GM12878 (cell line): ENCODE results near the gene VMP1. TPM values are rescaled to one million over a fixed set of nuclear protein-coding genes. Genes with fewer than 3 reads are reported as not detected.

Experiments used
- ATF7 ChIP-seq: fragments of 450-650 bp; IDR thresholded peaks from 2 replicates; pipeline ENCODE4 v1.6.1; 2016; ENCODE audit warnings: low read depth, mild to moderate bottlenecking
- BCL11A ChIP-seq: IDR thresholded peaks from 2 replicates; pipeline ENCODE4 v1.6.1; 2011; ENCODE audit warnings: low read depth, low read length
- BHLHE40 ChIP-seq, 2 experiments: fragments of 450-650 bp in 1 of 2; IDR thresholded peaks; 2 replicates each; pipeline ENCODE4 v1.6.1; 2011 to 2017; ENCODE audit warnings: low read depth in 2 of 2, borderline replicate concordance in 1 of 2, improper control_type of control experiment in 1 of 2, low read length in 1 of 2, mild to moderate bottlenecking in 1 of 2
- CBX3 ChIP-seq: fragments of 200-600 bp; sonication (generic); IDR thresholded peaks from 2 replicates; pipeline ENCODE4 v1.6.1; 2016; ENCODE audit warnings: low read depth, borderline replicate concordance
- CEBPB ChIP-seq, 2 experiments: fragments of 150-350 bp in 1 of 2; IDR thresholded peaks; 2 replicates each; pipeline ENCODE4 v1.6.1; 2012 to 2014; ENCODE audit warnings: low read depth in 2 of 2, low read length in 2 of 2, borderline replicate concordance in 1 of 2, inconsistent platforms in 1 of 2
- CHD2 ChIP-seq: IDR thresholded peaks from 2 replicates; pipeline ENCODE4 v1.6.1; 2011; ENCODE audit warnings: low read depth, low read length, improper control_type of control experiment, borderline replicate concordance
- GABPA ChIP-seq: IDR thresholded peaks from 2 replicates; pipeline ENCODE4 v1.6.1; 2014; ENCODE audit warnings: antibody characterized with exemption, low read depth, mild to moderate bottlenecking, inconsistent platforms
- IRF4 ChIP-seq: IDR thresholded peaks from 2 replicates; pipeline ENCODE4 v1.6.1; 2011; ENCODE audit warnings: low read depth, low read length
- MYB ChIP-seq: fragments of 150-350 bp; IDR thresholded peaks from 2 replicates; pipeline ENCODE4 v1.6.1; 2014; ENCODE audit warnings: mild to moderate bottlenecking, low read depth, low read length, borderline replicate concordance
- NFIC ChIP-seq: IDR thresholded peaks from 2 replicates; pipeline ENCODE4 v1.6.1; 2012; ENCODE audit warnings: low read depth, mild to moderate bottlenecking, inconsistent platforms, low read length, moderate library complexity
- NFYA ChIP-seq: IDR thresholded peaks from 2 replicates; pipeline ENCODE4 v1.6.1; 2011; ENCODE audit warnings: low read depth, mild to moderate bottlenecking, low read length, improper control_type of control experiment, borderline replicate concordance
- RAD21 ChIP-seq: IDR thresholded peaks from 2 replicates; pipeline ENCODE4 v1.6.1; 2011; ENCODE audit warnings: mild to moderate bottlenecking, low read depth, low read length, moderate library complexity; ENCODE audit not compliant: insufficient read depth
- RAD51 ChIP-seq: fragments of 450-650 bp; IDR thresholded peaks from 2 replicates; pipeline ENCODE4 v1.6.1; 2016; ENCODE audit warnings: moderate library complexity, mild to moderate bottlenecking, inconsistent platforms
- RB1 ChIP-seq: fragments of 450-650 bp; formaldehyde crosslinking; IDR thresholded peaks from 2 replicates; pipeline ENCODE4 v1.6.1; 2017; ENCODE audit warnings: mild to moderate bottlenecking, borderline replicate concordance
- RCOR1 ChIP-seq: conservative IDR thresholded peaks from 2 replicates; pipeline ENCODE4 v1.6.1; 2012; ENCODE audit warnings: low read depth, low read length, improper control_type of control experiment
- SMAD1 ChIP-seq: fragments of 450-650 bp; IDR thresholded peaks from 2 replicates; pipeline ENCODE4 v1.6.1; 2018; ENCODE audit warnings: mild to moderate bottlenecking, low read depth; ENCODE audit not compliant: partially characterized antibody
- SMAD5 ChIP-seq: IDR thresholded peaks from 2 replicates; pipeline ENCODE4 v1.6.1; 2016; ENCODE audit warnings: antibody characterized with exemption, low read depth
- SP1 ChIP-seq: IDR thresholded peaks from one replicate; pipeline ENCODE4 v1.6.1; 2011; ENCODE audit warnings: low read depth, low read length
- SPI1 ChIP-seq: IDR thresholded peaks from 2 replicates; pipeline ENCODE4 v1.6.1; 2011; ENCODE audit warnings: low read depth, mild to moderate bottlenecking, low read length, moderate library complexity, borderline replicate concordance; ENCODE audit not compliant: insufficient read depth
- TAF1 ChIP-seq: IDR thresholded peaks from 2 replicates; pipeline ENCODE4 v1.6.1; 2011; ENCODE audit warnings: mild to moderate bottlenecking, low read depth, low read length, borderline replicate concordance
- ZBED1 ChIP-seq: IDR thresholded peaks from 2 replicates; pipeline ENCODE4 v1.6.1; 2016; ENCODE audit warnings: borderline replicate concordance
- polyA plus RNA-seq, 11 experiments: library from polyadenylated mRNA; depleted of rRNA in 4 of 11; unstranded in 6 of 11; stranded (reverse) in 5 of 11; fragments of >200 nt; fragmentation: Nextera tagmentation in 4 of 11; fragmentation: Illumina TruSeq in 1 of 11; extraction: Ambion mirVana in 4 of 11; extraction: Trizol in 1 of 11; gene quantifications; 1 replicate in 1 of 11; 2 replicates in 10 of 11; pipeline versions ENCODE4 v1.2.1 to v1.2.3, GENCODE V29; 2011 to 2016; ENCODE audit warnings: inconsistent platforms in 2 of 11, missing spikeins in 2 of 11, low read depth in 1 of 11
- total RNA-seq, 4 experiments: library from RNA; depleted of rRNA in 3 of 4; stranded (reverse); fragments of >200 nt in 3 of 4; fragmentation: Illumina TruSeq in 1 of 4; extraction: Trizol in 1 of 4; gene quantifications; 2 replicates each; pipeline versions ENCODE4 v1.2.1 to v1.2.3, GENCODE V29; 2013 to 2021
- TF ChIP-seq, protein P1 (sequence below): IDR thresholded peaks from 2 replicates; pipeline ENCODE4 v1.6.1; 2011; ENCODE audit warnings: low read depth, low read length, improper control_type of control experiment, borderline replicate concordance
- TF ChIP-seq, protein P2 (sequence below): fragments of 450-650 bp; IDR thresholded peaks from 2 replicates; pipeline ENCODE4 v1.6.1; 2017; ENCODE audit warnings: mild to moderate bottlenecking
- TF ChIP-seq, protein P3 (sequence below): IDR thresholded peaks from 2 replicates; pipeline ENCODE4 v1.6.1; 2012; ENCODE audit warnings: low read depth, low read length, improper control_type of control experiment
- TF ChIP-seq, protein P4 (sequence below), 3 experiments: IDR thresholded peaks in 2 of 3; conservative IDR thresholded peaks in 1 of 3; 2 replicates each; pipeline ENCODE4 v1.5.1; 2011; ENCODE audit warnings: low read depth in 3 of 3, low read length in 3 of 3, mild to moderate bottlenecking in 3 of 3, control low read depth in 2 of 3, moderate library complexity in 2 of 3, inconsistent platforms in 1 of 3, mixed read lengths in 1 of 3; ENCODE audit not compliant: control insufficient read depth in 2 of 3, insufficient read depth in 1 of 3; ENCODE audit errors: extremely low read depth in 1 of 3

Gene VMP1
- total and polyA plus RNA-seq, 10 of the 15 experiments (the other 5 are each of a cell fraction or from before 2014, with no cell fraction given): 88.4 to 199 (median 132) TPM

DNA sequence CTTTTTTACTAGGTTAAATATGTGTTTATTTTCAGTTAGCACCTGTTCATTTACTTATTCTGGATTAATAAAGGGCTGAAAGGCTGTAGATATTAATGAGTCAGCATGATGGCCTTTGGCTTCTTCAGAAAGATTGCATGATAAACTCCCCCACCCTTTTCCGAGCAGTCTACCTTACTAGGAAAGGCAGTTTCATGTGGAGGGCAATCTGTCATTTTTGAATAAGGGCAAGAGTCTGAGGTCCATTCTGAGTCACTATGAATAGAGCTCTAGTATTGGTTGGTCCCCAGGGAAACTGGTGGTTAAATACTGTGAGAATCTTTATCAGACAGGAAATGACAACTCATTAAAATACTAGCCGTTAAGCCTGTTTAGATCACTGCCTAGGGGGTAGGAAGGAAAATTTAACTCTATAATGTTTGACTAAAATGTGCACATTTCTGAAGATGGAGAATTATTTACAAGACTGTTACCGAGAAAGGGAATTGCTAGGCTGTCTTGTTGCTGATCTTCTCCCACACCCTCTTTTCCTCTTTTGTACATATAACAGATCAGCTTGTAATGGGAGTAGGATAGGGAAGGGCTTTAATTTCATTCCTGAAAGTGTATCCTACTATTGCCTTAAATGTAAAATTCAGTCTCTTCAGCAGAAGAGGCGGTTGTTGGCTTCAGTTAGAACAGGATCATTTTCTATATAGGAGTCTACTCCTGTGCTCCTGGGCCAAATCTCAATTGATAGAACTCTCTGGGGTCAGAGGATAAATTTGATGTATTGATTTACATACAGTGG, 122.0 kb downstream of the VMP1 start (continued):
- TF ChIP-seq, protein P1, sequence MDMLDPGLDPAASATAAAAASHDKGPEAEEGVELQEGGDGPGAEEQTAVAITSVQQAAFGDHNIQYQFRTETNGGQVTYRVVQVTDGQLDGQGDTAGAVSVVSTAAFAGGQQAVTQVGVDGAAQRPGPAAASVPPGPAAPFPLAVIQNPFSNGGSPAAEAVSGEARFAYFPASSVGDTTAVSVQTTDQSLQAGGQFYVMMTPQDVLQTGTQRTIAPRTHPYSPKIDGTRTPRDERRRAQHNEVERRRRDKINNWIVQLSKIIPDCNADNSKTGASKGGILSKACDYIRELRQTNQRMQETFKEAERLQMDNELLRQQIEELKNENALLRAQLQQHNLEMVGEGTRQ: no peak
- TF ChIP-seq MYB (peak; percentile 97), SP1 (peak; percentile 72), RAD21 (peak; percentile 18; the same call in 1 of the 2 replicates), ATF7 (peak; percentile 95), CEBPB (IDR thresholded peaks at IDR 0.05; ENCODE audit: borderline replicate concordance in 1 of 2, low read depth in 2 of 2, low read length in 2 of 2) (peak in 1 of 2 experiments; percentile 87; a peak in 1 of 4 replicates), RCOR1 (no peak), SMAD1 (peak; percentile 96), SPI1 (no peak), BCL11A (peak; percentile 96), CBX3 (no peak), BHLHE40 (IDR thresholded peaks at IDR 0.05; ENCODE audit: borderline replicate concordance in 1 of 2, low read depth in 2 of 2, low read length in 1 of 2) (peak; percentile 69 to 76), CHD2 (peak; percentile 81; the same call in 1 of the 2 replicates), RB1 (no peak; the same call in 1 of the 2 replicates), SMAD5 (peak; percentile 64; the same call in 1 of the 2 replicates), IRF4 (peak; percentile 96), NFIC (peak; percentile 100), RAD51 (peak; percentile 56), GABPA (peak; percentile 65; the same call in 1 of the 2 replicates), NFYA (no peak), ZBED1 (peak; percentile 97; the same call in 1 of the 2 replicates), TAF1 (peak; percentile 44; the same call in 1 of the 2 replicates)
- TF ChIP-seq, protein P2, sequence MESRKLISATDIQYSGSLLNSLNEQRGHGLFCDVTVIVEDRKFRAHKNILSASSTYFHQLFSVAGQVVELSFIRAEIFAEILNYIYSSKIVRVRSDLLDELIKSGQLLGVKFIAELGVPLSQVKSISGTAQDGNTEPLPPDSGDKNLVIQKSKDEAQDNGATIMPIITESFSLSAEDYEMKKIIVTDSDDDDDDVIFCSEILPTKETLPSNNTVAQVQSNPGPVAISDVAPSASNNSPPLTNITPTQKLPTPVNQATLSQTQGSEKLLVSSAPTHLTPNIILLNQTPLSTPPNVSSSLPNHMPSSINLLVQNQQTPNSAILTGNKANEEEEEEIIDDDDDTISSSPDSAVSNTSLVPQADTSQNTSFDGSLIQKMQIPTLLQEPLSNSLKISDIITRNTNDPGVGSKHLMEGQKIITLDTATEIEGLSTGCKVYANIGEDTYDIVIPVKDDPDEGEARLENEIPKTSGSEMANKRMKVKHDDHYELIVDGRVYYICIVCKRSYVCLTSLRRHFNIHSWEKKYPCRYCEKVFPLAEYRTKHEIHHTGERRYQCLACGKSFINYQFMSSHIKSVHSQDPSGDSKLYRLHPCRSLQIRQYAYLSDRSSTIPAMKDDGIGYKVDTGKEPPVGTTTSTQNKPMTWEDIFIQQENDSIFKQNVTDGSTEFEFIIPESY: no peak
- TF ChIP-seq, protein P3, sequence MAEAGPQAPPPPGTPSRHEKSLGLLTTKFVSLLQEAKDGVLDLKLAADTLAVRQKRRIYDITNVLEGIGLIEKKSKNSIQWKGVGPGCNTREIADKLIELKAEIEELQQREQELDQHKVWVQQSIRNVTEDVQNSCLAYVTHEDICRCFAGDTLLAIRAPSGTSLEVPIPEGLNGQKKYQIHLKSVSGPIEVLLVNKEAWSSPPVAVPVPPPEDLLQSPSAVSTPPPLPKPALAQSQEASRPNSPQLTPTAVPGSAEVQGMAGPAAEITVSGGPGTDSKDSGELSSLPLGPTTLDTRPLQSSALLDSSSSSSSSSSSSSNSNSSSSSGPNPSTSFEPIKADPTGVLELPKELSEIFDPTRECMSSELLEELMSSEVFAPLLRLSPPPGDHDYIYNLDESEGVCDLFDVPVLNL: no peak
- TF ChIP-seq, protein P4, sequence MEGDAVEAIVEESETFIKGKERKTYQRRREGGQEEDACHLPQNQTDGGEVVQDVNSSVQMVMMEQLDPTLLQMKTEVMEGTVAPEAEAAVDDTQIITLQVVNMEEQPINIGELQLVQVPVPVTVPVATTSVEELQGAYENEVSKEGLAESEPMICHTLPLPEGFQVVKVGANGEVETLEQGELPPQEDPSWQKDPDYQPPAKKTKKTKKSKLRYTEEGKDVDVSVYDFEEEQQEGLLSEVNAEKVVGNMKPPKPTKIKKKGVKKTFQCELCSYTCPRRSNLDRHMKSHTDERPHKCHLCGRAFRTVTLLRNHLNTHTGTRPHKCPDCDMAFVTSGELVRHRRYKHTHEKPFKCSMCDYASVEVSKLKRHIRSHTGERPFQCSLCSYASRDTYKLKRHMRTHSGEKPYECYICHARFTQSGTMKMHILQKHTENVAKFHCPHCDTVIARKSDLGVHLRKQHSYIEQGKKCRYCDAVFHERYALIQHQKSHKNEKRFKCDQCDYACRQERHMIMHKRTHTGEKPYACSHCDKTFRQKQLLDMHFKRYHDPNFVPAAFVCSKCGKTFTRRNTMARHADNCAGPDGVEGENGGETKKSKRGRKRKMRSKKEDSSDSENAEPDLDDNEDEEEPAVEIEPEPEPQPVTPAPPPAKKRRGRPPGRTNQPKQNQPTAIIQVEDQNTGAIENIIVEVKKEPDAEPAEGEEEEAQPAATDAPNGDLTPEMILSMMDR (IDR thresholded peaks at IDR 0.05 in 2 of 3, conservative IDR thresholded peaks at IDR 0.05 in 1 of 3; ENCODE audit: control insufficient read depth in 2 of 3, extremely low read depth in 1 of 3, insufficient read depth in 1 of 3, low read depth in 3 of 3, low read length in 3 of 3): no peak
